ENCODE results near the gene OR8S1. TPM values are rescaled to one million over a fixed set of nuclear protein-coding genes. Genes with fewer than 3 reads are reported as not detected.
"Not testable (repeated sequence)": the region's sequence is repeated elsewhere in the genome, so short reads cannot be mapped to it uniquely, and the experiment has no call there.

The OR8S1 gene
- polyA plus RNA-seq, 2 donors: not detected

GRCh38 chr12:48510111-48510510 is 15.3 kb upstream of the OR8S1 start:
- Histone ChIP-seq H3K9me3 (ENCODE audit: control insufficient read depth in 2 of 2, insufficient read depth in 1 of 2, low read depth in 1 of 2, low read length in 1 of 2) (no peaks in the 10 kb centered on the region), H3K4me3 (ENCODE audit: low read depth in 1 of 2, low read length in 2 of 2) (no peak overlapping the region), H3K4me1 (ENCODE audit: control insufficient read depth in 2 of 2, insufficient read depth in 2 of 2, low read length in 1 of 2) (no peaks in the 10 kb centered on the region), H3K27ac (ENCODE audit: low read depth in 2 of 2, low read length in 1 of 2) (no peak overlapping the region), H3K36me3 (ENCODE audit: control insufficient read depth in 2 of 2, insufficient read depth in 2 of 2, low read length in 1 of 2) (no peaks in the 10 kb centered on the region), H3K27me3 (ENCODE audit: control insufficient read depth in 1 of 2, insufficient read depth in 2 of 2, low read length in 2 of 2) (no peaks in the 10 kb centered on the region)
- WGBS, 2 donors: 42 to 53% methylated on average over 1 of the region's 1 CpG

DNA sequence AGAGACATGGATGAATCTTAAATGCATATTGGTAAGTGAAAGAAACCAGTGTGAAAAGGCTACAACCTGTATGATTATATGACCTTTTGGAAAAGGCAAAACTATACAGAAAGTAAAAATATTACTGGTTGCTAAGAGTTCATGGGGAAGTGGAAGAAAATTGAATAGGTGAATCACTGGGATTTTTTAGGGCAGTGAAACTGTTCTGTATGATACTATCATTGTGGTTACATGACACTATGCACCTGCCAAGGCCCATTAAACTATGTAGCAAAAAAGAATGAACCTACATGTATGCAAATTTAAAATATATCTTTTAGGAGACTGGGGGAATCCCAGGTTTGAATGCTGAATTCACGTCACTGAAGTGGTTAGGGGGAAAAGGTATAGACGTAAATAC is 12.6 kb upstream of the OR8S1 start:
- no peak overlapping the region for H3K4me3 ChIP-seq (ENCODE audit: low read depth in 1 of 2, low read length in 2 of 2)
- no peaks in the 10 kb centered on the region for H3K4me1 ChIP-seq (ENCODE audit: control insufficient read depth in 2 of 2, insufficient read depth in 2 of 2, low read length in 1 of 2)
- no peaks in the 10 kb centered on the region for H3K27me3 ChIP-seq (ENCODE audit: control insufficient read depth in 1 of 2, insufficient read depth in 2 of 2, low read length in 2 of 2)
- no peaks in the 10 kb centered on the region for H3K9me3 ChIP-seq (ENCODE audit: control insufficient read depth in 2 of 2, insufficient read depth in 1 of 2, low read depth in 1 of 2, low read length in 1 of 2)
- 60 to 68% methylated on average over 2 of the region's 2 CpGs for WGBS, 2 donors
- no peak overlapping the region for H3K27ac ChIP-seq (ENCODE audit: low read depth in 2 of 2, low read length in 1 of 2)
- no peaks in the 10 kb centered on the region for H3K36me3 ChIP-seq (ENCODE audit: control insufficient read depth in 2 of 2, insufficient read depth in 2 of 2, low read length in 1 of 2)

DNA sequence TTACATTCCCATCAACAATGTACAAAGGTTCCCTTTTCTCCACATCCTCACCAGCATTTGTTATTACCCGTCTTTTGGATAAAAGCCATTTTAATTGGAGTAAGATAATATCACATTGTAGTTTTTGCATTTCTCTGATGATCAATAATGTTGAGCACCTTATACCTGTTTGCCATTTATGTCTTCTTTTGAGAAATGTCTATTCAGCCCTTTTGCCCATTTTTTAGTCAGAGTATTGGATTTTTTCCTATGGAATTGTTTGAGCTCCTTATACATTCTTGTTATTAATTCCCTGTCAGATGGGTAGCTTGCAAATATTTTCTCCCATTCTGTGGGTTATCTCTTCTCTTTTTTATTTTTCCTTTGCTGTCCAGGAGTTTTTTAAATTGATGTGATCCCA is 10.7 kb upstream of the OR8S1 start:
- Histone ChIP-seq H3K4me3 (ENCODE audit: low read depth in 1 of 2, low read length in 2 of 2) (no peak overlapping the region), H3K27me3 (ENCODE audit: control insufficient read depth in 1 of 2, insufficient read depth in 2 of 2, low read length in 2 of 2) (no peaks in the 10 kb centered on the region), H3K36me3 (ENCODE audit: control insufficient read depth in 2 of 2, insufficient read depth in 2 of 2, low read length in 1 of 2) (no peaks in the 10 kb centered on the region), H3K9me3 (ENCODE audit: control insufficient read depth in 2 of 2, insufficient read depth in 1 of 2, low read depth in 1 of 2, low read length in 1 of 2) (no peaks in the 10 kb centered on the region), H3K4me1 (ENCODE audit: control insufficient read depth in 2 of 2, insufficient read depth in 2 of 2, low read length in 1 of 2) (no peaks in the 10 kb centered on the region), H3K27ac (ENCODE audit: low read depth in 2 of 2, low read length in 1 of 2) (no peak overlapping the region)
- WGBS, 2 donors: 78 to 92% methylated on average over 1 of the region's 1 CpG

GRCh38 chr12:48520381-48520780 is 5.1 kb upstream of the OR8S1 start:
- H3K27ac ChIP-seq (ENCODE audit: low read depth in 2 of 2, low read length in 1 of 2); H3K4me3 ChIP-seq (ENCODE audit: low read depth in 1 of 2, low read length in 2 of 2); H3K4me1 ChIP-seq (ENCODE audit: control insufficient read depth in 2 of 2, insufficient read depth in 2 of 2, low read length in 1 of 2); H3K27me3 ChIP-seq (ENCODE audit: control insufficient read depth in 1 of 2, insufficient read depth in 2 of 2, low read length in 2 of 2); H3K9me3 ChIP-seq (ENCODE audit: control insufficient read depth in 2 of 2, insufficient read depth in 1 of 2, low read depth in 1 of 2, low read length in 1 of 2); H3K36me3 ChIP-seq (ENCODE audit: control insufficient read depth in 2 of 2, insufficient read depth in 2 of 2, low read length in 1 of 2): not testable (repeated sequence)
- WGBS, 2 donors: 89% methylated on average over 20 to 24 of the region's 24 CpGs

DNA sequence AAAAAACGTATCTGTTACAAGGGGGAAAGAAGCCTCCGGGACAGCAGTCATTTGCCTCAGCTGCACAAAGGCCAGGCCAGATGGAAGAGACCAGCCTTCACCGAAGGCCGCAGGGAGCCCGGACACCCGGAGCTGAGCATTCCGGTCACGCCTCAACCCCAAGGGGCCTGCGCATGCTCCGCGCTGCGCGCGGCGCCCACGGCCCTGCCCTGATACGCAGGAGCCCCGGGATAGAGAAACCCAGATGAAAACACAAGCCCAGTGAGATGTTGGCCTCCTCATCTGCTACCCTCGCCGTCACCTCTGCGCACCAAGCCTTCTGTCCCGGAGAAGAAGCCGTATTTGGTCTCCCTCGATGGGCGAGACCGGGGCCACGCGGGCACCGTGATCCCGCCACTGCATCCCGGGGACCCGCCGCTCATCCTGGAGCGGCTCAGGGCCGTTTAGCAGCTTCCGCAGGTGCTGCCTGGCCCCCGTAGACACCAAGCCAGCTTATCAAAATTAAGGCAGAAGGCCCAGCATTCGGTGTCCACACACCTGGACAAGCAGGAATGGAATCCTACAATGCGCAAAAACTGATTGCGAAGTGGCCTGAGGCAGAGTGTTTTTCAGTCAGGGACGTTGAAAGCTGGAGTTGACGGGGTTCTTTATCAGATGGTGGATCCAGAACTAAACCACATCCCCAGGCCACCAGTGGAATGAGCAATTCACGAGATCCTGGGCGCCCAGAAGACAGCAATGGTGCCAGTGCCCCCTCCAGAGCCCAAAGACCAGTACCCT is 2.6 kb downstream of the OR8S1 start:
- H3K36me3 ChIP-seq (ENCODE audit: control insufficient read depth in 2 of 2, insufficient read depth in 2 of 2, low read length in 1 of 2): no peaks in the 10 kb centered on the region
- no peaks in the 10 kb centered on the region for H3K27me3 ChIP-seq (ENCODE audit: control insufficient read depth in 1 of 2, insufficient read depth in 2 of 2, low read length in 2 of 2)
- WGBS, 2 donors: 90 to 94% methylated on average over 44 of the region's 44 CpGs
- no peak overlapping the region for H3K4me3 ChIP-seq (ENCODE audit: low read depth in 1 of 2, low read length in 2 of 2)
- H3K27ac ChIP-seq (ENCODE audit: low read depth in 2 of 2, low read length in 1 of 2): no peak overlapping the region
- no peaks in the 10 kb centered on the region for H3K4me1 ChIP-seq (ENCODE audit: control insufficient read depth in 2 of 2, insufficient read depth in 2 of 2, low read length in 1 of 2)
- no peaks in the 10 kb centered on the region for H3K9me3 ChIP-seq (ENCODE audit: control insufficient read depth in 2 of 2, insufficient read depth in 1 of 2, low read depth in 1 of 2, low read length in 1 of 2)

DNA sequence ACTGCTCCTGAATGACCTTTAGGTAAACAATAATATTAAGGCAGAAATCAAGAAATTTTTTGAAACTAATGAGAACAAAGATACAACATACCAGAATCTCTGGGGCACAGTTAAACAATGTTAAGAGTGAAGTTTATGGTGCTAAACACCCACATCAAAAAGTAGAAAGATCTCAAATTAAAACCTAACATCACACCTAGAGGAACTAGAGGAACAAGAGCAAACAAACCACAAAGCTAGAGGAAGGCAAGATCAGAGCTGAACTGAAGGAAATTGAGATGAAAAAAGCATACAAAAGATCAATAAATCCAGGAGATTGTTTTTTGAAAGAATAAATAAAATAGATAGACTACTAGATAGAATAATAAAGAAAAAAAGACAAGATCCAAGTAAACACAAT is 7.2 kb downstream of the OR8S1 start:
- H3K36me3 ChIP-seq (ENCODE audit: control insufficient read depth in 2 of 2, insufficient read depth in 2 of 2, low read length in 1 of 2): no peaks in the 10 kb centered on the region
- no peaks in the 10 kb centered on the region for H3K9me3 ChIP-seq (ENCODE audit: control insufficient read depth in 2 of 2, insufficient read depth in 1 of 2, low read depth in 1 of 2, low read length in 1 of 2)
- H3K27me3 ChIP-seq (ENCODE audit: control insufficient read depth in 1 of 2, insufficient read depth in 2 of 2, low read length in 2 of 2): no peaks in the 10 kb centered on the region
- no peak overlapping the region for H3K27ac ChIP-seq (ENCODE audit: low read depth in 2 of 2, low read length in 1 of 2)
- H3K4me3 ChIP-seq (ENCODE audit: low read depth in 1 of 2, low read length in 2 of 2): no peak overlapping the region
- H3K4me1 ChIP-seq (ENCODE audit: control insufficient read depth in 2 of 2, insufficient read depth in 2 of 2, low read length in 1 of 2): no peaks in the 10 kb centered on the region

DNA sequence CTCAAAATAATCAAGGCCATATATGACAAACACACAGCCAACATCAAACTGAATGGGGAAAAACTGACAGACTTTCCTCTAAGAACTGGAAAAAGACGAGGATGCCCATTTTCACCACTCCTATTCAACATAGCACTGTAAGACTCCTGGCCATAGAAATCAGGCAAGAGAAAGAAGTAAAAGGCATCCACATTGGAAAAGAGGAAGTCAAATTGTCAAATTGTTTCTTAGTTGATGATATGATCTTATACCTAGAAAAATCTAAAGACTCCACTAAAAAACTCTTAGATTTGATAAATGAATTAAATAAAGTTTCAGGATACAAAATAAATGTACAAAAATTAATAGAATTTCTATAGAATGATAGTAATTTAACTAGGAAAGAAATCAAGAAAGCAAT is 11.2 kb downstream of the OR8S1 start:
- Histone ChIP-seq H3K4me1 (ENCODE audit: control insufficient read depth in 2 of 2, insufficient read depth in 2 of 2, low read length in 1 of 2) (no peaks in the 10 kb centered on the region), H3K9me3 (ENCODE audit: control insufficient read depth in 2 of 2, insufficient read depth in 1 of 2, low read depth in 1 of 2, low read length in 1 of 2) (no peaks in the 10 kb centered on the region), H3K27ac (ENCODE audit: low read depth in 2 of 2, low read length in 1 of 2) (no peak overlapping the region), H3K27me3 (ENCODE audit: control insufficient read depth in 1 of 2, insufficient read depth in 2 of 2, low read length in 2 of 2) (no peaks in the 10 kb centered on the region), H3K36me3 (ENCODE audit: control insufficient read depth in 2 of 2, insufficient read depth in 2 of 2, low read length in 1 of 2) (no peaks in the 10 kb centered on the region), H3K4me3 (ENCODE audit: low read depth in 1 of 2, low read length in 2 of 2) (no peak overlapping the region)
- WGBS, 2 donors: 86 to 88% methylated on average over 1 of the region's 1 CpG

DNA sequence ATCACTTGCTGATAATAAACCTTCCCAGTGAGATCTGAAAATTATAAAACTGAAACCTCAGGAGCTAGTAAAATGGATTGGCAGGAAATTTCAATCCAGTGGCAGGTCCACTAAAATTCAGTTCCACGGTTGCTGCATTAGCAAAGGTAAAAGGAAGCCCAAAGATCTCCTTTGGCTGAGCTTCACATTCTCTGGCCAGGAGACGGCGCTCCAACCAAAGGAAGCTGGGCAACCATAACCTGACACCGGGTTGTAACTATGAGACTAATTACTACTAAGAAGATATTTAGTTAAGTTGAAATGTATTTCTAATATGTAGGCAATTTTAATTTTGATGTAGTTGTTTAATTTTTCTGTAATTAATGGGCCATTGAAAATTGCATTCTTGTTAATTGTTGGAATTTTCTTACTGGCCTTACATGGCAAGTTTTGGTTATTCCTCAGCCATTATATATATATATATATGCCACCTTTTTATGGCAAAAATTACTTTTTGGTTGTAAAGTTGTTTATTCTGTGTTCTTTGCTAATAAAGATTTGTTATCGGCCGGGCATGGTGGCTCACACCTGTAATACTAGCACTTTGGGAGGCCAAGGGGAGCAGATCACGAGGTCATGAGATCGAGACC is 17.0 kb downstream of the OR8S1 start:
- WGBS, 2 donors: 52 to 53% methylated on average over 8 of the region's 8 CpGs
- Histone ChIP-seq H3K4me3 (ENCODE audit: low read depth in 1 of 2, low read length in 2 of 2) (no peak overlapping the region), H3K27ac (ENCODE audit: low read depth in 2 of 2, low read length in 1 of 2) (no peak overlapping the region), H3K9me3 (ENCODE audit: control insufficient read depth in 2 of 2, insufficient read depth in 1 of 2, low read depth in 1 of 2, low read length in 1 of 2) (no peaks in the 10 kb centered on the region), H3K36me3 (ENCODE audit: control insufficient read depth in 2 of 2, insufficient read depth in 2 of 2, low read length in 1 of 2) (no peaks in the 10 kb centered on the region), H3K27me3 (ENCODE audit: control insufficient read depth in 1 of 2, insufficient read depth in 2 of 2, low read length in 2 of 2) (no peaks in the 10 kb centered on the region), H3K4me1 (ENCODE audit: control insufficient read depth in 2 of 2, insufficient read depth in 2 of 2, low read length in 1 of 2) (no peaks in the 10 kb centered on the region)

DNA sequence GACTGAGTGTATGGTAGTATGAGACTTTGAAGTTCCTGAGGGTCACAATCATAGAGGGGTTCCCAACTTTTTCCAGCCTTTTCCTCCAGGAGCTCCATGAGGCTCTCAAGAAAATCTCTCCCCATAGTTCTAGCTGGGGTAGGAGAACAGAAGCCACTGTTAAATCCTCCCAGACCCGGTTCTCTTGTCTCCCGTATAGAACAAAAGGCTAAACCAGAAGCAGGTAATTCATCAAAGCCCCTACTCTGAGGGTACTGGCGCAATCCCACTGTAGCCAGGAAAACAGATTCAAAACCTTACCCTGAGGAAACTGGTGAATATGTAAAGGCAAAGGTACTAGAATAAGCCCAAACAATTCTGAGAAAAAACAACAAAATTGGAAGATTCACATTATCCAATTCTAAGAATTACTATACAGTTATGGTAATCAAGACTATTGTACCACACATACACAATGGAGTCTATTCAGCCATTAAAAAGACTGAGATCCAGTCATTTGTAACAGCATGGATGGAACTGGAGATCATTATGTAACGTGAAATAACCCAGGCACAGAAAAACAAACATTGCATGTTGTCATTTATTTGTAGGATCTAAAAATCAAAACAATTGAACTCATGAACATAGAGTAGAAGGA is 20.5 kb downstream of the OR8S1 start:
- no peaks in the 10 kb centered on the region for H3K9me3 ChIP-seq (ENCODE audit: control insufficient read depth in 2 of 2, insufficient read depth in 1 of 2, low read depth in 1 of 2, low read length in 1 of 2)
- no peak overlapping the region for H3K27ac ChIP-seq (ENCODE audit: low read depth in 2 of 2, low read length in 1 of 2)
- no peaks in the 10 kb centered on the region for H3K4me1 ChIP-seq (ENCODE audit: control insufficient read depth in 2 of 2, insufficient read depth in 2 of 2, low read length in 1 of 2)
- H3K27me3 ChIP-seq (ENCODE audit: control insufficient read depth in 1 of 2, insufficient read depth in 2 of 2, low read length in 2 of 2): no peaks in the 10 kb centered on the region
- H3K4me3 ChIP-seq (ENCODE audit: low read depth in 1 of 2, low read length in 2 of 2): no peak overlapping the region
- no peaks in the 10 kb centered on the region for H3K36me3 ChIP-seq (ENCODE audit: control insufficient read depth in 2 of 2, insufficient read depth in 2 of 2, low read length in 1 of 2)
- 52 to 53% methylated on average over 4 of the region's 4 CpGs for WGBS, 2 donors

DNA sequence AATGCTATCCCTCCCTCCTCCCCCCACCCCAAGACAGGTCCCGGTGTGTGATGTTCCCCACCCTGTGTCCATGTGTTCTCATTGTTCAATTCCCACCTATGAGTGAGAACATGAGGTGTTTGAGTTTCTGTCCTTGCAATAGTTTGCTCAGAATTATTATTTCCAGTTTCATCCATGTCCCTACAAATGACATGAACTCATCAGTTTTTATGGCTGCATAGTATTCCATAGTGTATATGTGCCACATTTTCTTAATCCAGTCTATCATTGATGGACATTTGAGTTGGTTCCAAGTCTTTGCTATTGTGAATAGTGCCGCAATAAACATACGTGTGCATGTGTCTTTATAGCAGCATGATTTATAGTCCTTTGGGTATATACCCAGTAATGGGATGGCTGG is 21.6 kb downstream of the OR8S1 start:
- not testable (repeated sequence) for H3K36me3 ChIP-seq (ENCODE audit: control insufficient read depth in 2 of 2, insufficient read depth in 2 of 2, low read length in 1 of 2); H3K9me3 ChIP-seq (ENCODE audit: control insufficient read depth in 2 of 2, insufficient read depth in 1 of 2, low read depth in 1 of 2, low read length in 1 of 2); H3K27me3 ChIP-seq (ENCODE audit: control insufficient read depth in 1 of 2, insufficient read depth in 2 of 2, low read length in 2 of 2); H3K4me1 ChIP-seq (ENCODE audit: control insufficient read depth in 2 of 2, insufficient read depth in 2 of 2, low read length in 1 of 2); H3K4me3 ChIP-seq (ENCODE audit: low read depth in 1 of 2, low read length in 2 of 2); H3K27ac ChIP-seq (ENCODE audit: low read depth in 2 of 2, low read length in 1 of 2)
- WGBS, 2 donors: 88 to 90% methylated on average over 2 to 3 of the region's 3 CpGs
